HG02610 (cell line): ENCODE measurements around the gene MAPK9.
"Not testable (repeated sequence)": the region's sequence is repeated elsewhere in the genome, so short reads cannot be mapped to it uniquely, and the experiment has no call there.

ENCODE experiments used
- ATAC-seq: cut with Tn5 transposase; IDR thresholded peaks from one replicate; pipeline ENCODE4 v1.9.1; 2021; ENCODE audit warnings: mild to moderate bottlenecking, moderate library complexity; ENCODE audit not compliant: unreplicated experiment

Gene MAPK9

DNA sequence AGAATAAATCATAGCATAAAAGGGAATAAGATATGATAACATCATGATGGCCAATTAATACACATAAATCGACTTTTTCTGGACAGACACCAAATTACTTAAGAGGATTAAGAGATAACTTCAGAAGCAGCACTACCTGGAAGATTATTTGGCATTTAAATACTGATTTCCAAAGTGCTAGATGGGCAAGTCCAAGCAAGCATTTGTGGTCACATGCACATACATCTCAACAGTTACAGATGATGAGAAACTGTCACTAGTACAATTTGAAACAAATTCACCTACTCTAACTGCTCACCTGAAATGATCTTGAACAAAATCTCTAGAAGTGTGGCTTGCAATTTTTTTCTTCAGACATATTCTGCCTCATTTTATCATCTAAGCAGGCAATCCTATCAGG lies 56.0 kb downstream of the MAPK9 start:
- no peak for ATAC-seq

DNA sequence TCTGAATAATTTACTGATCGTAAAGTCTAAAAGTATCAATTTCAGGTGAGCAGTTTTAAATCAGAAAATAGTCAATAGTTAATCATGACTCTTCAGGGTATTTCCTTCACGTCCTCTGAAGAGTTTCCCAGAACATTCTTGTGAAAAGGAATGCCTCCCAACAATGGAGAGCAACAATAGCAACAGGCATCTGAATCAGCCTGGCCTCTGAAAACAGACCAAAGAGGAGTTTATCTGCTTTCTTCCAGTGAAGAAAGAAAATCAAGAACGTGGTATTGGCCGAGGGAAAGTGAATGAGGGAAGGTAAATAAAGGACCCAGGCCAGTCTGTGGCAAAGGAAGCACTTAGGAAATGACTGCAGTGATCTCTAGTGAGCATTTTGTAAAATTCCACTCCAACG lies 56.8 kb downstream of the MAPK9 start:
- no peak for ATAC-seq

DNA sequence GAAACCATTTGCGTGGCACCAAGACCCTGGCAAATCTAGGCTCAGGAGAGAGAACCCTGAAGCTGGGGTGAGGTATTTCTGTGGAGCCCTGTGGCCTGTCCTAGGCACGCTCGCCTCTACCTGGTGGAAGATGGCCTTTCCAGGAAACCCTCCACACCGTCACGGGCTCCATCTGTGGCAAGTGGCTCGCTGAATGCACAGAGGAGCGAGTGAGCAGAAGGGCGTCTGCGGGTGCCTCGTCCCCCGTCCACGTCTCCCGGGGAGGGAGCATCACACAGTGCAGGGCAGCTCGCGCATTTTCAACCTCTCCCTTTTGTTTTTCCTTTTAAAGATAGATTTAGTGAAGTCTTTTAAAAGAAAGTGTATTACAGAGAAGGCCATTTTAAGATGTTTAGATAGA lies 57.6 kb downstream of the MAPK9 start:
- no peak for ATAC-seq

DNA sequence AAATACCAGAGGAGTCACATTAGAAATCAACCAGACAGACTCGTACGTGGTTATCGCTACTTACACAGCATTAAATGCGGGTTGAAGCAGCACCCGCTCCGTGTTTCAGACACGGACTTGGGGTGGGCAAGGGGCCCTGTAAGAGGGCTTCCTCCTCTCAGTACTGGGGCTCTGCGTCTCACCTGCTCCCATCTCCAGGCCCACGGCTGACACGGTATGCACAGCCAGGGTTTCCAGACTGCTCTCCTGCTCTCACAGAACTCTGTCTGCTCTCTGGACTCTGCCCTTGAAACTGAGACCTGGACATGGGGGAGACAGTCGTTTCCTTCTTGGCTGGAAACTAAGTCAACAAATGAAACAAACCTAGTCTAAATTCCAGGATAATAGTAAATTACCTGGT lies 58.2 kb downstream of the MAPK9 start:
- ATAC-seq, result no peak

DNA sequence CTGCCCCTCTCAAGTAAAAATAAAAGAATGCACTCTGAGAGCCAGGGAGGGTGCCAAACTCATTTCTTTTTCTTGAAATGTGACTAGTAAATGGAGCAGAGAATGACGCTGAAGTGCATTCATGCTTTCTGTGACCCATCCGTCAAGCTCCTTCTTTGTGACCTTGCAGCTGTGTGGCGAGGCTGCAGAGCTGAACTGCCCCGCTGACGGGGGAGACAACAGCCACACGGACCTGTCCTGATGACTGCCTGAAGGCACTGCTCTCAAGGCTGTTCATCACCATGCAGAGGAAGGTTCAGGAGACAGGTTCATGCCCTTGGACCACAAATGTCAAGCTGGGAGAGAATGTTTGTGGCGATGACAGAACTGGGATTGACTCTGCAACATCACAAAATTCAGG lies 61.9 kb downstream of the MAPK9 start:
- ATAC-seq, result no peak

DNA sequence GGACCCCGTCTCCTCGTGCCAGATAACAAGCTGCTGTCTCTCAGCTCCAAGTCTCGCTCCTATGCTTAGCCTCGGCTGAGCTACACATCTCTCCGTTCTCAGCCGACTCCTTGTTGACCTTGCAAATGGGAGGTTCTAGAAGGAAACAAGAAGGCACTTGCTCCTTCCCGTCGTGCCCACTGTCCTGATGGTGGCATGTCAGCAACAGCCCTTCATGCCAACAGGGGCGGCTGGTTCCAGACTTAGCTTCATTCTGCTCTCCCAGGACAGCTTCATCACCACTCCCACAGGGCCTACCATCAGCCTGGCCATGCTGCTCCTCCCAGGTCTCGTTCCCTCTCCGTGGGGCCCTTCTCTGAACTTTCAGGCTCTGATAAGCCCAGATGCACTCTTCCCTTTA lies 69.8 kb downstream of the MAPK9 start:
- no peak for ATAC-seq

DNA sequence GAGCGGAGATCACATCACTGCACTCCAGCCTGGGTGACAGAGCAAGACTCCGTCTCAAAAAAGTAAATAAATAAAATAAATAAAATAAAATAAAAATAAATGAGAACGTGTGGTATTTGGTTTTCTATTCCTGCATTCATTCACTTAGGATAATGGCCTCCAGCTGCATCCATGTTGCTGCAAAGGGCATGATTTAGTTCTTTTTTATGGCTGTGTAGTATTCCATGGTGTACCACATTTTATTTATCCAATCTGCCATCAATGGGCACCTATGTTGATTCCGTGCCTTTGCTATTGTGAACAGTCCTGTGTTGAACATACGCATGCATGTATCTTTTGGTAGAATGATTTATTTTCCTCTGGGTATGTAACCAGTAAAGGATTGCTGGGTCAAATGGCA lies 74.1 kb downstream of the MAPK9 start:
- no peak for ATAC-seq

DNA sequence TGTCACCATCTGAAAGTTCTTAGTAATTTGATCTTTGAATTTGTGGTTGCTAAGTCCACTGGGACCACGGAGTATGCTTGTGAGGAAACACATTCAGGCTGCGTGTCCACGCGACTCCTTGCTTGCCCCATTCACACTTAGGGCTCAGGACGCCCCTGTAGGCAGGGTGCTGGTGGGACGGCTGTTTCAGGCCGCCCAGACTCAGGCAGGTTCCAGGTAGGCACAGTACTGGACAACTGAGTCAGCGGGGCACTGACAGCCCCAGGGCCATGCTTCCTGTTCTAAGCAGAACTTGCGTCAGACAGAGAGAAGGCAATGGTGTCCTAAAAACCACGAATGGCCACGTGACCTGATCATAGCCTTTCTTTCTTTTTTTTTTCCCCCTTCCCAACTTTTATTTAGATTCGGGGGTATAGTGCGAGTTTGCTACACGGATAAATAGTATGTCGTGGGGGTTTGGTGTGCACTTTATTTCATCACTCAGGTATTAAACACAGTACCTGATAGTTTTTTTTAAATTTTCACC lies 75.2 kb downstream of the MAPK9 start:
- ATAC-seq, result no peak

DNA sequence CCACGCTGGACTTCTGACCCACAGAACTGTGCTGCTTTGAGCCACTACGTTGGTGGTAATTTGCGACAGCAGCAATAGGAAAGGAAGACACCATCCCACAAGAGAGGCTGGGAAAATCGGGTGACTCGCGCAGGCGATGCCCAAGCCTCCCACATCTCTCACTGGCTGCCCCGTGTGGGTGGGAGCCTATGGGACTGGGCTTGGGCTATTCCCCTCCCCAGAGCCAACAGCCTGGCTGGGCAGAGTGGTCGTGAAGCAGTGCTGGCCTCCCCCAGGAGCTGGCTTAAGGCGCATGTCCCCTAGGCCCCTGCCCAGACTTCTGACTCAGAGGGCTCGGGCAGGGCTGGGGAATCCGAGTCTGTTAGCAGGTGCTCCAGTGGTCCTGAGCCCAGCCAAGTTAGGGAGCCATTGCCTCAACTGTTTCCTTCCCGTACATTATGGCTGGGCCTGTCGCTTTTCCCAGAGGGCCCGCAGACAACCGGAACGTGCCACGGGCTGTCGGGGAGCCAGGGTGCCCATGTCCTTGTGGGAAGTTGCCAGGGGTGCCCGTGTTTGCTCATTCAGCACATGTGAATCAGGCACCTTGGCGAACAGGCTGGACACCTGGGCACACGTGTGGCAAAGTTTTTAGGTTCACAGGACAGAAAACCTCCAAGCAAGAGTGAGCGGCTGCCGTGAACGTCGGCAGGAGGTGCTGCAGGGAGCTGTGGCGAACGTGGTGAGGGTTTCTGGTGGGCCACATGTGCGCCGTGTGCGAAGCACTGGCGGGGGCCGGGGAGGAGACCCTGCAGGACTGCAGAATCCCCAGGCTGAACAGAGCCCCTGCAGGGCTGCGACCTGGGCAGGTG lies 75.9 kb downstream of the MAPK9 start:
- ATAC-seq, result no peak

DNA sequence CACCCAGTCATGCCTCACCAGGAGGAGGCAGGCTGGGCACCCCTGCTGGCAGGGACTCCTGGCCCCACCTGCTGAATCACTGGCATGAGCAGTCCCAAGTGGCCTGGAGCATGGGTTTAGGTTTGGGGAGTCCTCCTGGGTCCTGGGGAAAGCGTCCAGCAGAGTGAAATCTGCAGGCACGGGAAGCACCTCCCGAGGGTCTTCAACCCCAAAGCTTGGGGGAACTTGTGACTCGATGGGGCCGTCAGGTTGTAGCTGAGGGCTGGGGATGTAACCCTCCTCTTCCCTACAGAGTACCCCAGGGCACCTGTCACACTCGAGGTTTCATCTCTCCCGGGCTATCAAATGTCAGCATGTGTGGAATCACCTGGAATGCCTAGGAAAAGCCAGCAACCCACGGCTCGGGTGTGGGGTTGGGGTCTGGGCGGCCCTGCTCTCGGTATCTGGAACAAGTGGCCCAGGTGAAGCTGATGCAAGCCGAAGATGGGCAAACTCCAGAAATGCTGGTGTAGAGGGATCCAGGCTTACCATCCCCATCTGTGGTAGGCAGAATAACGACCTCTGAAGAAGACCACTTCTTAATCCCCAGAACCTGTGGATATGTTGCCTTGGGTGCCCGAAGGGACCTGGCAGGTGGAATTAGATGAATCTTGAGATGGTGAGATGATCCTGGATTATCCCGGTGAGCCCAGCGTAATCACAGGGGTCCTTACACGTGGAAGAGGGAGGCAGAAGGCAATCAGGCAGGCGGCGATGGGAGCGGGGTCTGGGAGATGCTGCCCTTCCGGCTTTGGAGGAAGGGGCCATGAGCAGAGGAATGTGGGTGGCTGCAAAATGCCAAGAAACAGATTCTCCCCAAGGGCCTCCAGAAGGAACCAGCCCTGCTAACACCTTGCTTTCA lies 76.8 kb downstream of the MAPK9 start:
- no peak for ATAC-seq

DNA sequence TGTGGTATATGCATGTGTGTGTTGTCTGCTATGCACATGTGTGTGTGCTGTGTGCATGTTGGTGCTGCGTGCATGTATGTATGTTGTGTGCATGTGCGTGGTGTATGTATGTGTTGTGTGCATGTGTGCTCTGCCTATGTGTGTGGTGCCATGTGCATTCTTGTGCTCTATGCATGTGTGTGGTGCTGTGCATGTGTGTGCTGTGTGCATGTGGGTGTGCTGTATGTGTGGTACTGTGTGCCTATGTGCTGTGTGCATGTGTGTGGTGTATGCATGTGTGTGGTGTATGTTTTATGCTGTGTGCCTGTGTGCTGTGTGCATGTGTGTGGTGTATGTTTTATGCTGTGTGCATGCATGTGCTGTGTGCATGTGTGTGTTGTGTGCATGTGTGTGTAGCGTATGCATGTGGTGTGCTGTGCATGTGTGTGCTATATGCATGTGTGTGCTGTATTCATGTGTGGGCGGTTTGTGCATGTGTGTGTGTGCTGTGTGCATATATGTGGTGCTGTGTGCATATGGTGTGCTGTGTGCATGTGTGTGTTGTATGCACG lies 78.2 kb downstream of the MAPK9 start:
- ATAC-seq, result no peak

DNA sequence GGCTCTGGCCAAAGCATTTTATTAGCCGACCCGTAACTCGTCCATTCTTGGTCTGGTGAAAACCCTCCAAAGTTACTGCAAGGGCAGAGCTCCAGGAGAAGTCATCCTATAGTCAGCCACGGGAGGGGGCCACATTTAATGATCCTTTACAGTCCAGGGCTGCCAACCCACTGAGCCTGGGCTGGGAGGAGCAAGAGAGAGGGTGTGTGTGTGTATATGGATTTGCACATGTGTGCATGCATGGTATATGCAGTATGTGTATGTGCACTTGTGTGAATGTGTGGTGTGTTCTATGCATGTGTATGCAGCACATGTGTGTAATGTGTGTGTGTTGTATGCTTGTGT lies 78.7 kb downstream of the MAPK9 start:
- ATAC-seq, result no peak

DNA sequence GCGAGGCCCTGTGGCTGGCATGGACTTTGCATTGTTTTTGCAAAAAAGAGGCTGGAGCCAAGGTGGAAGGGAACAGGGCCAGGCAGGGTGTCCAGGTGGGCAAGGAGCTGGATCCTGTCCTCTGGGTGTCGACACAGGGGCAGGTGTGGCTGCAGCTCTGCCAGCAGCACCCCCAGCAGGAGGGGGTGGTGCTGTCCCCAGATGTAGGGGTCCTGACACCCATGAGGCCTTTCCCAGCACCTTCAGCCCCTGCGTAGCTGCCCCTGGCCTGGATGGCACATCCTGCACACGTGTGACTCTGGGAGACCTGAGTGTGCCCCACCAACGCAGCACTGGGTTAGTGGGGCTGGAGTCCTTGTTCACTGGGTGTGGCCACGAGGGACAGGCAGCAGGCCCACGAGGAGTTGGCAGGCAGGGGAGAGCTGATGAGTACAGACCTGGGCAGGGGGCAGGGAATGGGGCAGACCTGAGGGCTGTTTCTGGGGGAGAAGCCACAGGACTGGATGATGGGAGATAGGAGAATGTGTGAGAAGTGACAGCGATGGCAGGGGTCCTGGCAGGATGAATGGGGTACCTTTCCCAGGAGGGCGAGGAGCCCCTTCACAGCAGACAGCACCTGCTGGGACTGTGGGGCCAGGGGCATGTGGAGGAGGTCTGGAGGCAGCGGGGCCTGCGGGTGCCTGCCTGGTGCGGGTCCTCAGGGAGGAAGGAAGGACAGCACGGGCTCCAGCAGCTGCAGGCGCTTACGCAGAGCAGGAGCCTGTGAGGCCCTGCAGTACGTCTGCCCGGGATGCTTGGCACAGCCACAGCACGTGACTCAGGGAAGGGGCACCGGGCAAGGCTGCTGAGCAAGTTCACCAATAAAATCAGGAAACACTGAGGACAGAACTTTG lies 79.3 kb downstream of the MAPK9 start:
- no peak for ATAC-seq

DNA sequence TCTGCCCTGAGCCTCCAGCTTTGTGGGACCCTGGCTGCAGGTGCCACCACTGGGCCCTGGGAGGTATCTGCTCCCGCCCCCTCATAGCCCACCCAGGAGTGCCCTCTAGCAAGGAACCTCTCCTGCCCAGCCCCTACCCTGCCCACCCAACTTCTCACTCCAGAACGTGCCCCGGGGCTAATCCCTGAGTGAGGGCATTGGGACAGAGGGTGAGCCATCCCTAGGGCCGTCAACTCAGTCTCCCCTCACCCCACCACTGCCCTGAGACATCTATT lies 80.2 kb downstream of the MAPK9 start:
- no peak for ATAC-seq

DNA sequence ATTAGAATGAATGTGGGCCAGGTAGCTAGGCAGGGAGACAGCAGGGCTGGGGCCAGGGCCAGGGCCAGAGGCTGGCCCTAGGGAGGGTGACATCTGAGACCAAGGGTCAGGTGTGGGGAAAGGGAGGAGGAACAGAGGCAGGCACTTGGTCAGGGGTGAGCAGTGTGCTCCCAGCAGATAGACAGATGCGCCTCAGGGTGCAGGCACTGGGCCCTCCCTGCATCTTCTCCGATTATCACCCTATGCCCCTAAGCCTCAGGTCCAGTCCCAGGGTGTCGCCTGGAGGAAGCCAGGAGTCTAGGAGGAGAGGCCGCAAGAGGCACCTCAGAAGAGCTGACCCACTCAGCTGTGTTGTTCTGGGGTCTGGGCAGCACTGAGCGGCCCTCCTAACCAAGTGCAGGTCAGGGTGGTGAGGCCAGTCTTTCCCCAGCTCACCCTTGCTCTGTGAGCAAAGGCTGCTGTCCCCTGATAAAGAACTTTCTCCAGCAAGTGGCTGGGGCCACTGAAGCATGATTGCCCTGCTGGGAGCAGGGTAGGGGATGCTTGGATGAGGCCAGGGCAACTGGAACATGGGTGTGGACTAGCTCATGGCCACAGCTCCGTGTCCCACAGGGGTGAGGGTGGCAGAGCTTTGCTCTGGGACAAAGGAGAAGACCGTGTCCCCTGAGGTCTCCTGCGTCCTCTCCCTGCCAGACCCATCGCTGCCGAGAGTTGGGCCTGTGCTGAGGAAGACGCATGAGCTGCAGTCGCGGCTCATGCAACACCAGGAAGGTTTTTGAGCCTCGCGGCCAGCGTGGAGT lies 80.7 kb downstream of the MAPK9 start:
- no peak for ATAC-seq

DNA sequence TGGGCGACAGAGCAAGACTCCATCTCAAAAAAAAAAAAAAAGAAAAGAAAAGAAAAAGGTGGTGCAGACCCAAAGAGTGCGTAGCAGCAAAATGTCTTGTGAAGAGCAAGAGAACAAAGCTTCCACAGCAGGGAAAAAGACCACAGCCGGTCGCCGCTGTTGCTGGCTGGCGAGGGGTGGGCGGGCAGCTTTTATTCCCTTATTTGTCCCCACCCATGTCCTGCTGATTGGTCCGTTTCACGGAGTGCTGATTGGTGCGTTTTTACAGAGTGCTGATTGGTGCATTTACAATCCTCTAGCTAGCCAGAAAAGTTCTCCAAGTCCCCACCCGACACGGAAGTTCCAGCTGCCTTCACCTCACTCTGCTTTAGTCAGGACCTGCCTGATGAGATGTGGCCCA lies 81.8 kb downstream of the MAPK9 start:
- ATAC-seq, result not testable (repeated sequence)

DNA sequence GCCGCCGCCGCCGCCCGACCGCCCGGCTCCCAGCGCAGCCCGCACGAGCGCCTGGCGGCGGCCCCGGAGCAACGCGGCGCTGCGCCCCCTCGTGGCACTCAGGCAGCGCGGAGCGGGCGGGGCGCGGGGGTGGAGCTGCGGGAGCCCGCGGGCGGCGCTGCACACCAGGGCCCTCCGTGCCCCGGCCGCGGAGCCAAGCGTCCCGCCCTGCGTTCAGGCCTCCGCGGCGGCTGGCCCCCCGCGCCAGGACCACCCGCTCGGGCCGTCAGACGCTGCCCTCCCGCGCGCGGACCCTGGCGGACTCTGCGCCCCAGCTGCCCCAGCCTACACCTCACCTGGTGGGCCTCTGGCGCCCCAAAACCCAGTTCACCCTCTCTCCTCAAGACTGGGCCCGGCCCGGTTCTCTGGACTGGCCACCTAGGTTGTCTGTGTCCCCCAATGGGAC lies 82.7 kb downstream of the MAPK9 start, which contains the start of gene RASGEF1C:
Gene RASGEF1C (minus strand): TSS at position 75 of the 445 bp plus-strand sequence. CDS start 71,159 bp downstream, outside the sequence.
- ATAC-seq, result peak; percentile 68

DNA sequence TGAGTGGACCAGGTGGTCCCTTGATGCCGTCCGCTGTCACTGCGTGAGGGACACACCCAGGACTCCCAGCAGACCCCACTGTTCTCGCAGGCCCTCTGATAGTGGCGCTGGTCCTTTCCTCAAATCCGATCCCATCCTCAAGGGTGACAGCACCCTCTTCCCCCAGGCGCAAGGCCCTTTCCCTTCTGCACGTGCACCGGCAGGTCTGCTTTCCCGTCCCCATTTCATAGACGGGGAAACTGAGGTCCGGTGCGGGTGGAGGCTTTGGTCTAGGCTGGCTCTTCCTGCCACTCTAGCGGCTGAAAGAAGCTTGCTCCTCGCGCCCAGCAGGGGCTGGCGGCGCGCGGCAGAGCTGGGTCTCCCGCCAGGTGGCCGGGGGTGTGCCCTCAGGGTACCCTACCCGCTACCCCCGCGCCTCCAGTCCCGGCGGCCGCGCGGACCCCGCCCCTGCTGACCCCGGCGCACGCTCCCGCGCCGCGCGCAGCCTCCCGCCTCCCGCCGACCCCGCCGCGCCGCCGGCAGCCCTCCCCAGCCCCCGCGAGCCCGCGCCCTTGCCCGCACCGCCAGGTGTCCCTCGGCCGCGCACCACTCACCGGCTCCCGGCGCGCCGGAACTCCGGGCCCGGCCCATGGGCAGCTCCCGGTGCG lies 83.3 kb downstream of the MAPK9 start:
- ATAC-seq, result peak; percentile 25

DNA sequence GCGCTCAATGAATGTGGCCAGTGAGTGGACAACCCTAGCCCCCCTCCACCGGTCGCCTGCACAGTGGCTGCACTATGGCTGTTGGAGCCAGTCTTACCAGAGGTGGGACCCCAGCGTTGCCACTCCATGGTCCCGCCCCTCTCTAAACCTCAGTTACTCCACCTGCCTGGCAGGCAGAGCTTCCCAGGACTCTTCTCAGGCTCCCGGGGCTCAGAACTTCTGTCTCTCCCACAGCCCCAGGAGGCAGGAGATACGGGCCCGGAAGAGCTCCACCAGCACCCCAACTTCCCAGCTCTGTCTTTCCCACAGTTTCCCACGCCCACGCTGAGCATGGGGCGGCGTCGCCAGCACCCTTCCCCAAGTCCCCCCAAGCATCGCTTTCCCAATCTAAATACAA lies 83.8 kb downstream of the MAPK9 start:
- ATAC-seq, result no peak
